HCT116 (cell line): ENCODE results near the gene PLCD3.

Source experiments
- CBX3 ChIP-seq: IDR thresholded peaks from 2 replicates; pipeline ENCODE4 v1.6.1; 2012; ENCODE audit warnings: low read depth
- CTCF ChIP-seq, 3 experiments: fragments of 200-600 bp in 1 of 3; sonication (generic) in 1 of 3; IDR thresholded peaks in 2 of 3; conservative IDR thresholded peaks in 1 of 3; 2 replicates each; pipeline ENCODE4 v1.5.1; 2012 to 2017; ENCODE audit warnings: low read depth in 2 of 3, low read length in 2 of 3, antibody characterized with exemption in 1 of 3, borderline replicate concordance in 1 of 3, control low read depth in 1 of 3, mild to moderate bottlenecking in 1 of 3, mixed read lengths in 1 of 3, mixed run types in 1 of 3, moderate library complexity in 1 of 3; ENCODE audit not compliant: insufficient read depth in 1 of 3
- EZH2 ChIP-seq: fragments of 200-600 bp; sonication (generic); IDR thresholded peaks from 2 replicates; pipeline ENCODE4 v1.6.1; 2017; ENCODE audit warnings: antibody characterized with exemption, mixed run types
- MAX ChIP-seq: IDR thresholded peaks from 2 replicates; pipeline ENCODE4 v1.6.1; 2012
- POLR2A ChIP-seq: IDR thresholded peaks from 2 replicates; pipeline ENCODE4 v1.7.0; 2011; ENCODE audit warnings: borderline replicate concordance; ENCODE audit not compliant: insufficient read depth, insufficient read length; ENCODE audit errors: extremely low read depth
- RAD21 ChIP-seq: IDR thresholded peaks from 2 replicates; pipeline ENCODE4 v1.6.1; 2012; ENCODE audit warnings: low read depth, mild to moderate bottlenecking
- REST ChIP-seq: IDR thresholded peaks from 2 replicates; pipeline ENCODE4 v1.6.1; 2012; ENCODE audit warnings: low read depth
- SIN3A ChIP-seq: IDR thresholded peaks from 2 replicates; pipeline ENCODE4 v1.6.1; 2012; ENCODE audit warnings: low read depth
- ZNF274 ChIP-seq: fragments of 200-500 bp; sonication (Bioruptor generic); IDR thresholded peaks from 2 replicates; pipeline ENCODE4 v1.6.1; 2014; ENCODE audit warnings: mild to moderate bottlenecking, low read depth, low read length, inconsistent platforms

- TF ChIP-seq ZNF274 (no peak), CTCF (IDR thresholded peaks at IDR 0.05 in 2 of 3, conservative IDR thresholded peaks at IDR 0.05 in 1 of 3; ENCODE audit: borderline replicate concordance in 1 of 3, insufficient read depth in 1 of 3, low read depth in 2 of 3, low read length in 2 of 3) (0 out of 6 replicates have a peak, but pooled peaks of 1 of the 3 experiments have one; percentile 9), MAX (peak; percentile 38), EZH2 (no peak), SIN3A (peak; percentile 57), CBX3 (no peak), RAD21 (0 out of 2 replicates have a peak, but pooled peaks have one; percentile 15), REST (no peak), POLR2A (no peak)
These were observed 28.4 kb upstream of the PLCD3 start for GRCh38 chr17:45160447-45161287.
